ENCODE measurements around the gene SMIM7.

- TF ChIP-seq CTCF (IDR thresholded peaks at IDR 0.05) (no peak), POLR2AphosphoS5 (IDR thresholded peaks at IDR 0.05; ENCODE audit: insufficient read depth in 1 of 2, low read depth in 1 of 2) (no peak)
These were observed 35.7 kb downstream of the SMIM7 start for GRCh38 chr19:16624236-16624635.

Data from vagina (tissue), 2 donors.